ENCODE results near the gene SAA2.

Gene SAA2

GRCh38 chr11:18248561-18248960 is at the start of gene SAA2:
TSS of gene SAA2 (minus strand) at chr11:18248668. CDS start at chr11:18248011, 657 bp downstream.
- TF ChIP-seq CTCF (conservative IDR thresholded peaks at IDR 0.05) (no peak), ZFX (IDR thresholded peaks at IDR 0.05) (no peak)

GRCh38 chr11:18295316-18295715 is 46.8 kb upstream of the SAA2 start:
- H3K27ac ChIP-seq, result no peak overlapping the region
- no peak for TF ChIP-seq ZFX (IDR thresholded peaks at IDR 0.05)

More at GRCh38 chr11:18248561-18248960, at the start of gene SAA2:
- H3K27ac ChIP-seq, result no peak within 1 kb of the TSS

- no peak overlapping the region for H3K27ac ChIP-seq
- TF ChIP-seq CTCF (conservative IDR thresholded peaks at IDR 0.05), result no peak
Observed at GRCh38 chr11:18294862-18295261, 46.4 kb upstream of the SAA2 start.

- TF ChIP-seq ZFX (IDR thresholded peaks at IDR 0.05) (no peak), CTCF (conservative IDR thresholded peaks at IDR 0.05) (no peak)
- H3K27ac ChIP-seq, result no peak overlapping the region
Observed at GRCh38 chr11:18288911-18289310, 40.4 kb upstream of the SAA2 start.

GRCh38 chr11:18285841-18286240 is 37.4 kb upstream of the SAA2 start:
- no peak overlapping the region for H3K27ac ChIP-seq
- TF ChIP-seq ZFX (IDR thresholded peaks at IDR 0.05) (no peak), CTCF (conservative IDR thresholded peaks at IDR 0.05) (no peak)

- TF ChIP-seq ZFX (IDR thresholded peaks at IDR 0.05) (no peak), CTCF (conservative IDR thresholded peaks at IDR 0.05) (no peak)
- H3K27ac ChIP-seq, result no peak overlapping the region
Observed at GRCh38 chr11:18282626-18283025, 34.2 kb upstream of the SAA2 start.

GRCh38 chr11:18280438-18281045 is 32.1 kb upstream of the SAA2 start:
- no peak overlapping the region for H3K27ac ChIP-seq
- TF ChIP-seq CTCF (conservative IDR thresholded peaks at IDR 0.05) (no peak), ZFX (IDR thresholded peaks at IDR 0.05) (no peak)

- H3K27ac ChIP-seq, result no peak overlapping the region
- TF ChIP-seq CTCF (conservative IDR thresholded peaks at IDR 0.05) (no peak), ZFX (IDR thresholded peaks at IDR 0.05) (no peak)
Observed at GRCh38 chr11:18277565-18278271, 29.2 kb upstream of the SAA2 start.
